Measurements from ENCODE around the gene RASGRP2. TPM values are rescaled to one million over a fixed set of nuclear protein-coding genes. Genes with fewer than 3 reads are reported as not detected.
A peak's percentile ranks its signal among the peaks of the same experiment; 100 is the strongest.

The RASGRP2 gene
- total and polyA plus RNA-seq, 2 of the 8 experiments (the other 6 are each of a cell fraction or from before 2014, with no cell fraction given) = 40.6 to 45.7 TPM

DNA sequence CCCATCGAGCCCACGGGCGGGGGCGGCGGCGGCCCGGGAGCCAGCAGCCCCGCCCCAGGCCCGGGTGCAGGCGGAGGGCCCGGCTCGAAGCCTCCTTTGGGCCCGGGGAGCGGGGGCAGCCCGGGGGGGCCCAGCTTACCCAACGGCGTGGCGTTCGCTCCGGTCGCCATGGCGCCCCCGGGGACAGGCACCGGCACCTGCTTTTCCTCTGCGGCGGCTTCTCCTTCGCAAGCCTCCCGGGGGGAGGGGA, 34.2 kb upstream of the RASGRP2 start (continued):
- TF ChIP-seq PHF8 (conservative IDR thresholded peaks at IDR 0.05; ENCODE audit: low read depth, low read length) (peak; percentile 92), SIN3A (conservative IDR thresholded peaks at IDR 0.05 in 1 of 2, IDR thresholded peaks at IDR 0.05 in 1 of 2; ENCODE audit: low read depth in 1 of 2, low read length in 2 of 2) (peak in 1 of 2 experiments; percentile 68; a peak in 1 of 4 replicates), SIX5 (IDR thresholded peaks at IDR 0.05; ENCODE audit: low read depth, low read length) (no peak)
- TF ChIP-seq, protein P1, sequence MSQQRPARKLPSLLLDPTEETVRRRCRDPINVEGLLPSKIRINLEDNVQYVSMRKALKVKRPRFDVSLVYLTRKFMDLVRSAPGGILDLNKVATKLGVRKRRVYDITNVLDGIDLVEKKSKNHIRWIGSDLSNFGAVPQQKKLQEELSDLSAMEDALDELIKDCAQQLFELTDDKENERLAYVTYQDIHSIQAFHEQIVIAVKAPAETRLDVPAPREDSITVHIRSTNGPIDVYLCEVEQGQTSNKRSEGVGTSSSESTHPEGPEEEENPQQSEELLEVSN (IDR thresholded peaks at IDR 0.05) = no peak
